HEK293 (cell line): ENCODE results near the gene PPP2R2D.

Experiments
- ZBTB1 ChIP-seq: fragments of 450-650 bp; formaldehyde crosslinking; IDR thresholded peaks from 2 replicates; pipeline ENCODE4 v1.5.1; 2016; ENCODE audit warnings: missing biosample characterization, missing genetic modification characterization
- ZBTB17 ChIP-seq: fragments of 450-650 bp; formaldehyde crosslinking; IDR thresholded peaks from 2 replicates; pipeline ENCODE4 v1.5.1; 2016; ENCODE audit warnings: missing biosample characterization, missing genetic modification characterization
- ZFP41 ChIP-seq: fragments of 450-650 bp; formaldehyde crosslinking; IDR thresholded peaks from 2 replicates; pipeline ENCODE4 v1.5.1; 2016; ENCODE audit warnings: missing biosample characterization, missing genetic modification characterization, borderline replicate concordance
- ZSCAN30 ChIP-seq: fragments of 450-650 bp; IDR thresholded peaks from 2 replicates; pipeline ENCODE4 v1.5.1; 2018; ENCODE audit warnings: missing biosample characterization, mild to moderate bottlenecking, missing genetic modification characterization, moderate library complexity
- TF ChIP-seq, protein P1 (sequence below): fragments of 450-650 bp; formaldehyde crosslinking; IDR thresholded peaks from 2 replicates; pipeline ENCODE4 v1.5.1; 2016; ENCODE audit warnings: missing biosample characterization, missing genetic modification characterization

DNA sequence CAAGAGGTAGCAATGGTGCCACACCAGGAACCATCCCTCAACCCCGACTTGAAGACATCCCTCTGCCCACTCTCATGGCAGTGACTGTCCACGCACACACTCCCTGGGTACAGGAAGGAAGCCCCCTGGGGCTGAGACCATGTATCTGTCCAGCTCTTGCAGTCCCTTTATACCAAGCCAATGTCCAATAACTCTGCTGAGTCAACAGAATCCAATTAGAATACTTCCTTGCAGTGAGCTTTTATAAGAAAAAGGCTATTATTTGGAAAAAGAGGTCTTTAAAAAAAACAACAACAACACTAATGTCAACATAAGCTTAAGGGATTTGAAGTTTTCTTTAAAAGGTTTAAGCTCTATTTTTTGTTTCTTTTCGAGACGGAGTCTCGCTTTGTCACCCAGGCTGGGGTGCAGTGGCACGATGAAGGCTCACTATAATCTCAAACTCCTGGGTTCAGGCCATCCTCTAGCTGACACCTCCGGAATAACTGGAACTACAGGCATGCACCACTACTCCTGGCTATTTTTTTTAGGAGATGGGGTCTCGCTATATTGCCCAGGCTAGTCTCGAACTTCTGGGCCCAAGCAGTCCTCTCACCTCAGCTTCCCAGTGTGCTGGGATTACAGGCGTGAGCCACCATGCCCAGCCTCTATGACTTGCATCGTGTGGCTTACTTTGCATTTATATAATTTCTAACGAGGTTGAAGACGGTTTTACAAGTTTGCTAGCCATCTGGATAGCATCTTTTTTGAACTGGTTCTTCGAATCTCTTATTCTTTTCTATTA lies 73.4 kb downstream of the PPP2R2D start:
- no peak for TF ChIP-seq ZFP41 (tag by site-specific recombination)
- no peak for TF ChIP-seq ZBTB1 (tag by site-specific recombination)
- TF ChIP-seq, protein P1, sequence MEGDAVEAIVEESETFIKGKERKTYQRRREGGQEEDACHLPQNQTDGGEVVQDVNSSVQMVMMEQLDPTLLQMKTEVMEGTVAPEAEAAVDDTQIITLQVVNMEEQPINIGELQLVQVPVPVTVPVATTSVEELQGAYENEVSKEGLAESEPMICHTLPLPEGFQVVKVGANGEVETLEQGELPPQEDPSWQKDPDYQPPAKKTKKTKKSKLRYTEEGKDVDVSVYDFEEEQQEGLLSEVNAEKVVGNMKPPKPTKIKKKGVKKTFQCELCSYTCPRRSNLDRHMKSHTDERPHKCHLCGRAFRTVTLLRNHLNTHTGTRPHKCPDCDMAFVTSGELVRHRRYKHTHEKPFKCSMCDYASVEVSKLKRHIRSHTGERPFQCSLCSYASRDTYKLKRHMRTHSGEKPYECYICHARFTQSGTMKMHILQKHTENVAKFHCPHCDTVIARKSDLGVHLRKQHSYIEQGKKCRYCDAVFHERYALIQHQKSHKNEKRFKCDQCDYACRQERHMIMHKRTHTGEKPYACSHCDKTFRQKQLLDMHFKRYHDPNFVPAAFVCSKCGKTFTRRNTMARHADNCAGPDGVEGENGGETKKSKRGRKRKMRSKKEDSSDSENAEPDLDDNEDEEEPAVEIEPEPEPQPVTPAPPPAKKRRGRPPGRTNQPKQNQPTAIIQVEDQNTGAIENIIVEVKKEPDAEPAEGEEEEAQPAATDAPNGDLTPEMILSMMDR (tag by site-specific recombination) = no peak
- no peak for TF ChIP-seq ZSCAN30 (tag by site-specific recombination)
- no peak for TF ChIP-seq ZBTB17
